AG04450 (cell line): ENCODE data around the gene EGLN2. TPM values are rescaled to one million over a fixed set of nuclear protein-coding genes. Genes with fewer than 3 reads are reported as not detected.

Experiments used
- CTCF ChIA-PET: fragments of 300-600, 350-600 bp; formaldehyde crosslinking; extraction: SDS; loops from one replicate; lab custom pipeline; 2022; ENCODE audit warnings: antibody characterized with exemption, inconsistent platforms; lab: Charles Lee
- POLR2A ChIA-PET: fragments of 350-600 bp; formaldehyde crosslinking; extraction: SDS; loops from one replicate; lab custom pipeline; 2021; ENCODE audit warnings: antibody characterized with exemption, inconsistent platforms; lab: Yijun Ruan, JAX
- DNase-seq: peaks from one replicate; pipeline ENCODE4 v3.0.0-alpha.2; 2011; ENCODE audit warnings: low read depth, low spot score
- H3K27ac ChIP-seq: one replicate; pipeline ENCODE4 v1.5.1; 2012; ENCODE audit warnings: low read depth, low read length, control low read depth
- H3K27me3 ChIP-seq: one replicate; pipeline ENCODE4 v1.6.0; 2012; ENCODE audit warnings: low read length; ENCODE audit not compliant: control insufficient read depth, insufficient read depth
- H3K4me3 ChIP-seq: 2 replicates; pipeline ENCODE4 v1.5.1; 2011; ENCODE audit warnings: mild to moderate bottlenecking, low read depth, low read length, control low read depth
- H3K9me3 ChIP-seq: 2 replicates; pipeline ENCODE4 v1.5.1; 2012; ENCODE audit warnings: low read length; ENCODE audit not compliant: control insufficient read depth, insufficient read depth
- polyA plus RNA-seq: library from polyadenylated mRNA; depleted of rRNA; stranded (reverse); fragments of >200 nt; gene quantifications from 2 replicates; pipeline ENCODE4 v1.2.3, GENCODE V29; 2011
- TF ChIP-seq, protein P1 (sequence below): IDR thresholded peaks from 2 replicates; pipeline ENCODE4 v1.5.1; 2011; ENCODE audit warnings: low read depth, low read length, control low read depth, inconsistent platforms

Gene EGLN2
- polyA plus RNA-seq, 1 experiment = 28.2 TPM

DNA sequence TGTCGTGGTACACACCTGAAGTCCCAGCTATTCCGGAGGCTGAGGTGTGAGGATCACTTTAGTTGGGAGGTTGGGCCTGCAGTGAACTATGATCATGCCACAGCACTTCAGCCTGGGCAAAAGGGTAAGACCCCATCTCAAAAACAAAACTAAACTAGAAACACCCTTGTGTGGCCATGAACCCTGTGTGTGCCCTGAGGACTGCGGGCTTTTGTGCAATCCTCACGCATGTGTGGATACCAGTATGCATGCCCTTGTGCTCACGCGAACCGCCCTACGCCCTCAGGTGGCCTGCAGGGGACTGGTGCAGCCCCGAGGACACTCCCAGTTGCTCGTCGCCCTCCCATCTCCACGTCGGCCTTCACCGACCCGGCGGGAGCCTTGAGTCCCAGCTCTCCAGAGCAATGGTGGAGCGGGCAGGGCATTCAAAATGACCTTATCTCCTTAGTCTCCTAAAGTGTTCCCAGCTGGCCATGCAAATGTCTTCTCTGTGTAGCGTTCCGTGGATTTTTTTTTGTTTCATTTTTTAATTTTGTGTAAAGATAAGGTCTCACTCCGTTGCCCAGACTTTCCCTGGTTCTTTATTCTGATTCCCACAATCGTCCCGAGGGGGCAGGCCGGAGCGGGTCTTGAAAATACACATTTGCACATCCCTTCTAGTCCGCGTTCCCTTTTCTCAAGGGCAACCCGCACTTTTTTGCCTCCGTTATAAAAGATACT lies 868 bp upstream of the EGLN2 start:
- CTCF ChIA-PET = interaction anchor here (1.0 to 1.5 kb wide), 4 partner anchors 10 to 135 kb away, joined by 3 to 20 read pairs (median 6); partner anchors contain the start of gene RAB4B
- no peaks in the 10 kb centered on the region; the same call in 1 of the 2 replicates for H3K9me3 ChIP-seq
- H3K27me3 ChIP-seq = no peaks in the 10 kb centered on the region
- TF ChIP-seq, protein P1, sequence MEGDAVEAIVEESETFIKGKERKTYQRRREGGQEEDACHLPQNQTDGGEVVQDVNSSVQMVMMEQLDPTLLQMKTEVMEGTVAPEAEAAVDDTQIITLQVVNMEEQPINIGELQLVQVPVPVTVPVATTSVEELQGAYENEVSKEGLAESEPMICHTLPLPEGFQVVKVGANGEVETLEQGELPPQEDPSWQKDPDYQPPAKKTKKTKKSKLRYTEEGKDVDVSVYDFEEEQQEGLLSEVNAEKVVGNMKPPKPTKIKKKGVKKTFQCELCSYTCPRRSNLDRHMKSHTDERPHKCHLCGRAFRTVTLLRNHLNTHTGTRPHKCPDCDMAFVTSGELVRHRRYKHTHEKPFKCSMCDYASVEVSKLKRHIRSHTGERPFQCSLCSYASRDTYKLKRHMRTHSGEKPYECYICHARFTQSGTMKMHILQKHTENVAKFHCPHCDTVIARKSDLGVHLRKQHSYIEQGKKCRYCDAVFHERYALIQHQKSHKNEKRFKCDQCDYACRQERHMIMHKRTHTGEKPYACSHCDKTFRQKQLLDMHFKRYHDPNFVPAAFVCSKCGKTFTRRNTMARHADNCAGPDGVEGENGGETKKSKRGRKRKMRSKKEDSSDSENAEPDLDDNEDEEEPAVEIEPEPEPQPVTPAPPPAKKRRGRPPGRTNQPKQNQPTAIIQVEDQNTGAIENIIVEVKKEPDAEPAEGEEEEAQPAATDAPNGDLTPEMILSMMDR = peak; percentile 61
- POLR2A ChIA-PET = interaction anchor here (0.6 to 2.6 kb wide), 10 partner anchors 9 to 406 kb away, joined by 3 to 20 read pairs (median 4); partner anchors contain the start of genes ACTMAP and RAB4B
- DNase-seq = no peak
- peak overlapping the region; percentile 81 for H3K27ac ChIP-seq
- peak overlapping the region; percentile 66 for H3K4me3 ChIP-seq

DNA sequence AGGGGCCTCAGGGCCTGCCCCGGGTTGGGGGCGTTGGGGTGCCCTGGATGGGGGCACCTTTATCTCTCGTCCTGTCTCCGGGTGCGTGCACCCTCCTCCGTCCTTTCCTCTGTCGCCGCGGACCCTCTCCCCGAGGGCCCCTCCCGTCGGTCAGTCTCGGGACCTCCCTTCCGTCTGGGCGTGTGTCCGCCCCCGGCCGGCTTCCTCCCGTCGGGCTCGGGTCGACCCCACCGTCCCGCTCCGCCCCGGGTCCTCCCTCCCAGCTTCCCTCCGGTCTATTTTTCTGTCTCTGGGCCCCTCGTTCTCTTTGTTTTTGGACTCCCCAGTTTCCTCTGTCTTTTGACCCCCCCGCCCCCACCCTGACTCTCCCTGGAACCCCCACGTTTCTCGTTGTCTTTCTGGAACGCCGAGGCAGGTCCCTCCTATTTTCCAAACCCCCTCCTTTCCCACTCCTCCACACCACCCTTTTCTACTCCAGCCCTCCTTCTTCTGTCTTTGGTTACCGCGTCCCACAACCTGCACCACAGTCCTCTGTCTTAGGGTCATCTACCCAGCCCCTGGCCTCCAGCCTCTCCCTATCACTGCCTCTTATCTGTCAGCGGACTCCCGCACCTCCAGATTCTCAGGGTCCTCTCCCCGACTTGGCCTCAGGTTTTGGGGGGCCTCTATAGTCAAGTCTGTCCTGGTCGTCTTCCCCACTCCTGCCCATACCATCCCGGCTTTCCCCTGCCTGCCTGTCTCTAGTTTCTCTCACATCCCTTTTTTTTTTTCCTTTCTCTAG lies 757 bp downstream of the EGLN2 start:
- no peaks in the 10 kb centered on the region for H3K27me3 ChIP-seq
- TF ChIP-seq, protein P1 = no peak
- no peak overlapping the region for H3K27ac ChIP-seq
- peak overlapping the region; percentile 82 for H3K4me3 ChIP-seq
- DNase-seq = no peak
- ChIA-PET CTCF (interaction anchor here (1.5 kb wide), 1 partner anchor 136 kb away, joined by 4 read pairs; no protein-coding TSS in a partner anchor), POLR2A (interaction anchor here (1.0 to 2.6 kb wide), 3 partner anchors 12 to 154 kb away, joined by 3 to 20 read pairs (median 4); partner anchors contain the start of gene RAB4B)
- no peaks in the 10 kb centered on the region; the same call in 1 of the 2 replicates for H3K9me3 ChIP-seq

DNA sequence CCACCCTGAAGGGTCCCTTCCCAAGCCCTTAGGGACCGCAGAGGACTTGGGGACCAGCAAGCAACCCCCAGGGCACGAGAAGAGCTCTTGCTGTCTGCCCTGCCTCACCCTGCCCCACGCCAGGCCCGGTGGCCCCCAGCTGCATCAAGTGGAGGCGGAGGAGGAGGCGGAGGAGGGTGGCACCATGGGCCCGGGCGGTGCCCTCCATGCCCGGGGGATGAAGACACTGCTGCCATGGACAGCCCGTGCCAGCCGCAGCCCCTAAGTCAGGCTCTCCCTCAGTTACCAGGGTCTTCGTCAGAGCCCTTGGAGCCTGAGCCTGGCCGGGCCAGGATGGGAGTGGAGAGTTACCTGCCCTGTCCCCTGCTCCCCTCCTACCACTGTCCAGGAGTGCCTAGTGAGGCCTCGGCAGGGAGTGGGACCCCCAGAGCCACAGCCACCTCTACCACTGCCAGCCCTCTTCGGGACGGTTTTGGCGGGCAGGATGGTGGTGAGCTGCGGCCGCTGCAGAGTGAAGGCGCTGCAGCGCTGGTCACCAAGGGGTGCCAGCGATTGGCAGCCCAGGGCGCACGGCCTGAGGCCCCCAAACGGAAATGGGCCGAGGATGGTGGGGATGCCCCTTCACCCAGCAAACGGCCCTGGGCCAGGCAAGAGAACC lies 1.5 kb downstream of the EGLN2 start:
- POLR2A ChIA-PET = interaction anchor here (1.0 to 2.6 kb wide), 2 partner anchors 11 to 22 kb away, joined by 3 to 20 read pairs; partner anchors contain the start of gene RAB4B
- DNase-seq = no peak

DNA sequence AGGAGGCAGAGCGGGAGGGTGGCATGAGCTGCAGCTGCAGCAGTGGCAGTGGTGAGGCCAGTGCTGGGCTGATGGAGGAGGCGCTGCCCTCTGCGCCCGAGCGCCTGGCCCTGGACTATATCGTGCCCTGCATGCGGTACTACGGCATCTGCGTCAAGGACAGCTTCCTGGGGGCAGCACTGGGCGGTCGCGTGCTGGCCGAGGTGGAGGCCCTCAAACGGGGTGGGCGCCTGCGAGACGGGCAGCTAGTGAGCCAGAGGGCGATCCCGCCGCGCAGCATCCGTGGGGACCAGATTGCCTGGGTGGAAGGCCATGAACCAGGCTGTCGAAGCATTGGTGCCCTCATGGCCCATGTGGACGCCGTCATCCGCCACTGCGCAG lies 2.0 kb downstream of the EGLN2 start:
- TF ChIP-seq, protein P1 = no peak
- ChIA-PET CTCF (no interaction called here), POLR2A (no interaction called here)
- Histone ChIP-seq H3K4me3 (peak overlapping the region; percentile 82), H3K9me3 (no peaks in the 10 kb centered on the region; the same call in 1 of the 2 replicates), H3K27me3 (no peaks in the 10 kb centered on the region), H3K27ac (no peak overlapping the region)
- DNase-seq = no peak

More for the DNA sequence above, 1.5 kb downstream of the EGLN2 start:
- no peaks in the 10 kb centered on the region; the same call in 1 of the 2 replicates for H3K9me3 ChIP-seq
- H3K4me3 ChIP-seq = peak overlapping the region; percentile 82
- H3K27ac ChIP-seq = no peak overlapping the region
- CTCF ChIA-PET = no interaction called here
- H3K27me3 ChIP-seq = no peaks in the 10 kb centered on the region
- TF ChIP-seq, protein P1 = no peak
